Mammary epithelial cell (primary cell): ENCODE results near the gene TWSG1.
"Not testable (repeated sequence)": the region's sequence is repeated elsewhere in the genome, so short reads cannot be mapped to it uniquely, and the experiment has no call there.

Source experiments
- EZH2 ChIP-seq: IDR thresholded peaks from 2 replicates; pipeline ENCODE4 v1.6.1; 2012; ENCODE audit warnings: low read length, inconsistent platforms, borderline replicate concordance
- TF ChIP-seq, protein P1 (sequence below), 2 donors: IDR thresholded peaks in 1 of 2; conservative IDR thresholded peaks in 1 of 2; 2 replicates each; pipeline ENCODE4 v1.5.1; 2011 to 2012; ENCODE audit warnings: inconsistent platforms in 2 of 2, low read length in 2 of 2, mild to moderate bottlenecking in 2 of 2, control low read depth in 1 of 2, low read depth in 1 of 2; ENCODE audit not compliant: insufficient read depth in 1 of 2; ENCODE audit errors: extremely low read depth in 1 of 2

DNA sequence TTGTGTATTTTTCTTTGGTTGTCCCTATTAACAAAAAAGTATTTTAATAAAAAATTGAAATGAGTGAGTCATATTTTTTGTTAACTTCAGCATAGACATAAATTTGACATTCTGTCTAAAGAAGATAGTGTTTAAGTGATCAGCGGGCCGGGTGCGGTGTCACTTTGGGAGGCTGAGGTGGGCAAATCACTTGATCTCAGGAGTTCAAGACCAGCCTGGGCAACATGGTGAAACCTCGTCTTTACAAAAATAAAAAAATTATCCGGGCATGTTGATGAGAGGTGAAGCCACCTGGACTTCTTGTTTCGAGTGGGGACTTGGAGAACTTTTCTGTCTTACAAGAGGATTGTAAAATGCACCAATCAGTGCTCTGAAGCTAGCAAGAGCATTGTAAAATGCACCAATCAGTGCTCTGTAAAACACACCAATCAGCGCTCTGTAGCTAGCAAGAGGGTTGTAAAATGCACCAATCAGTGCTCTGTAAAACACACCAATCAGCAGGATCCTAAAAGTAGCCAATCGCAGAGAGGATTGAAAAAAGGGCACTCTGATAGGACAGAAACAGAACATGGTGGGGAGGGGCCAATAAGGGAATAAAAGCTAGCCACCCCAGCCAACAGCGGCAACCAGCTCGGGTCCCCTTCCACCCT is 67.9 kb downstream of the TWSG1 start:
- TF ChIP-seq, protein P1, sequence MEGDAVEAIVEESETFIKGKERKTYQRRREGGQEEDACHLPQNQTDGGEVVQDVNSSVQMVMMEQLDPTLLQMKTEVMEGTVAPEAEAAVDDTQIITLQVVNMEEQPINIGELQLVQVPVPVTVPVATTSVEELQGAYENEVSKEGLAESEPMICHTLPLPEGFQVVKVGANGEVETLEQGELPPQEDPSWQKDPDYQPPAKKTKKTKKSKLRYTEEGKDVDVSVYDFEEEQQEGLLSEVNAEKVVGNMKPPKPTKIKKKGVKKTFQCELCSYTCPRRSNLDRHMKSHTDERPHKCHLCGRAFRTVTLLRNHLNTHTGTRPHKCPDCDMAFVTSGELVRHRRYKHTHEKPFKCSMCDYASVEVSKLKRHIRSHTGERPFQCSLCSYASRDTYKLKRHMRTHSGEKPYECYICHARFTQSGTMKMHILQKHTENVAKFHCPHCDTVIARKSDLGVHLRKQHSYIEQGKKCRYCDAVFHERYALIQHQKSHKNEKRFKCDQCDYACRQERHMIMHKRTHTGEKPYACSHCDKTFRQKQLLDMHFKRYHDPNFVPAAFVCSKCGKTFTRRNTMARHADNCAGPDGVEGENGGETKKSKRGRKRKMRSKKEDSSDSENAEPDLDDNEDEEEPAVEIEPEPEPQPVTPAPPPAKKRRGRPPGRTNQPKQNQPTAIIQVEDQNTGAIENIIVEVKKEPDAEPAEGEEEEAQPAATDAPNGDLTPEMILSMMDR (conservative IDR thresholded peaks at IDR 0.05 in 1 of 2, IDR thresholded peaks at IDR 0.05 in 1 of 2; ENCODE audit: extremely low read depth in 1 of 2, insufficient read depth in 1 of 2, low read depth in 1 of 2, low read length in 2 of 2) = not testable (repeated sequence)
- TF ChIP-seq EZH2 = not testable (repeated sequence)
